Right hindlimb (tissue), 1 donor: ENCODE data around the gene GPR55.
"Not testable (repeated sequence)": the region's sequence is repeated elsewhere in the genome, so short reads cannot be mapped to it uniquely, and the experiment has no call there.

Source experiments
- DNase-seq: peaks from one replicate; pipeline ENCODE4 v3.0.0-alpha.2; 2018

The GPR55 gene

GRCh38 chr2:230949966-230950873 lies 25.2 kb upstream of the GPR55 start:
- no peak for DNase-seq

- DNase-seq = no peak
These were observed 22.9 kb upstream of the GPR55 start for GRCh38 chr2:230947908-230948365.

- no peak for DNase-seq
These were observed 22.2 kb upstream of the GPR55 start for GRCh38 chr2:230947235-230947576.

GRCh38 chr2:230946429-230947234 lies 21.6 kb upstream of the GPR55 start:
- no peak for DNase-seq

GRCh38 chr2:230944757-230945372 lies 19.8 kb upstream of the GPR55 start:
- DNase-seq = no peak

- DNase-seq = no peak
These were observed 19.1 kb upstream of the GPR55 start for GRCh38 chr2:230944123-230944653.

- no peak for DNase-seq
These were observed 18.2 kb upstream of the GPR55 start for GRCh38 chr2:230942920-230943896.

GRCh38 chr2:230942371-230942770 lies 17.3 kb upstream of the GPR55 start:
- DNase-seq = no peak

GRCh38 chr2:230941202-230942180 lies 16.4 kb upstream of the GPR55 start:
- no peak for DNase-seq

- no peak for DNase-seq
These were observed 15.4 kb upstream of the GPR55 start for GRCh38 chr2:230940471-230940815.

- DNase-seq = no peak
These were observed 14.8 kb upstream of the GPR55 start for GRCh38 chr2:230939691-230940470.

GRCh38 chr2:230939066-230939591 lies 14.1 kb upstream of the GPR55 start:
- DNase-seq = no peak

GRCh38 chr2:230938516-230939065 lies 13.5 kb upstream of the GPR55 start:
- no peak for DNase-seq

- no peak for DNase-seq
These were observed 13.1 kb upstream of the GPR55 start for GRCh38 chr2:230938098-230938497.

- no peak for DNase-seq
These were observed 12.3 kb upstream of the GPR55 start for GRCh38 chr2:230937362-230937761.

GRCh38 chr2:230936243-230936642 lies 11.2 kb upstream of the GPR55 start:
- not testable (repeated sequence) for DNase-seq

GRCh38 chr2:230935130-230935430 lies 10.0 kb upstream of the GPR55 start:
- DNase-seq = no peak

- no peak for DNase-seq
These were observed 9.4 kb upstream of the GPR55 start for GRCh38 chr2:230934231-230935129.
